ENCODE measurements around the gene TPCN2. TPM values are rescaled to one million over a fixed set of nuclear protein-coding genes. Genes with fewer than 3 reads are reported as not detected.

The TPCN2 gene
- total RNA-seq, 6 donors from 2014 or later: 12.5 to 61.8 (median 18.8) TPM

- WGBS, 2 donors: 97 to 99% methylated on average over 21 of the region's 21 CpGs
- DNase-seq: peak in 1 of 2 donors; percentile 83
- Histone ChIP-seq H3K4me1 (peaks cover under 1 to 18% (median 9%) of the 10 kb centered on the region in 4 donors), H3K4me3 (no peak overlapping the region), H3K27me3 (no peaks in the 10 kb centered on the region), H3K36me3 (peaks cover 6 to 53% (median 39%) of the 10 kb centered on the region in 4 donors), H3K9me3 (no peaks in the 10 kb centered on the region), H3K27ac (peak overlapping the region in 1 of 4 donors; percentile 40)
- ATAC-seq (ENCODE audit: low FRiP score in 2 of 2): no peak
- TF ChIP-seq, protein P1, sequence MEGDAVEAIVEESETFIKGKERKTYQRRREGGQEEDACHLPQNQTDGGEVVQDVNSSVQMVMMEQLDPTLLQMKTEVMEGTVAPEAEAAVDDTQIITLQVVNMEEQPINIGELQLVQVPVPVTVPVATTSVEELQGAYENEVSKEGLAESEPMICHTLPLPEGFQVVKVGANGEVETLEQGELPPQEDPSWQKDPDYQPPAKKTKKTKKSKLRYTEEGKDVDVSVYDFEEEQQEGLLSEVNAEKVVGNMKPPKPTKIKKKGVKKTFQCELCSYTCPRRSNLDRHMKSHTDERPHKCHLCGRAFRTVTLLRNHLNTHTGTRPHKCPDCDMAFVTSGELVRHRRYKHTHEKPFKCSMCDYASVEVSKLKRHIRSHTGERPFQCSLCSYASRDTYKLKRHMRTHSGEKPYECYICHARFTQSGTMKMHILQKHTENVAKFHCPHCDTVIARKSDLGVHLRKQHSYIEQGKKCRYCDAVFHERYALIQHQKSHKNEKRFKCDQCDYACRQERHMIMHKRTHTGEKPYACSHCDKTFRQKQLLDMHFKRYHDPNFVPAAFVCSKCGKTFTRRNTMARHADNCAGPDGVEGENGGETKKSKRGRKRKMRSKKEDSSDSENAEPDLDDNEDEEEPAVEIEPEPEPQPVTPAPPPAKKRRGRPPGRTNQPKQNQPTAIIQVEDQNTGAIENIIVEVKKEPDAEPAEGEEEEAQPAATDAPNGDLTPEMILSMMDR (IDR thresholded peaks at IDR 0.05): no peak
- no peak for TF ChIP-seq POLR2A (IDR thresholded peaks at IDR 0.05)
- no peak for TF ChIP-seq EP300 (IDR thresholded peaks at IDR 0.05)
- TF ChIP-seq POLR2AphosphoS5 (IDR thresholded peaks at IDR 0.05): no peak
Observed at GRCh38 chr11:69055212-69055586, 6.5 kb downstream of the TPCN2 start.

DNA sequence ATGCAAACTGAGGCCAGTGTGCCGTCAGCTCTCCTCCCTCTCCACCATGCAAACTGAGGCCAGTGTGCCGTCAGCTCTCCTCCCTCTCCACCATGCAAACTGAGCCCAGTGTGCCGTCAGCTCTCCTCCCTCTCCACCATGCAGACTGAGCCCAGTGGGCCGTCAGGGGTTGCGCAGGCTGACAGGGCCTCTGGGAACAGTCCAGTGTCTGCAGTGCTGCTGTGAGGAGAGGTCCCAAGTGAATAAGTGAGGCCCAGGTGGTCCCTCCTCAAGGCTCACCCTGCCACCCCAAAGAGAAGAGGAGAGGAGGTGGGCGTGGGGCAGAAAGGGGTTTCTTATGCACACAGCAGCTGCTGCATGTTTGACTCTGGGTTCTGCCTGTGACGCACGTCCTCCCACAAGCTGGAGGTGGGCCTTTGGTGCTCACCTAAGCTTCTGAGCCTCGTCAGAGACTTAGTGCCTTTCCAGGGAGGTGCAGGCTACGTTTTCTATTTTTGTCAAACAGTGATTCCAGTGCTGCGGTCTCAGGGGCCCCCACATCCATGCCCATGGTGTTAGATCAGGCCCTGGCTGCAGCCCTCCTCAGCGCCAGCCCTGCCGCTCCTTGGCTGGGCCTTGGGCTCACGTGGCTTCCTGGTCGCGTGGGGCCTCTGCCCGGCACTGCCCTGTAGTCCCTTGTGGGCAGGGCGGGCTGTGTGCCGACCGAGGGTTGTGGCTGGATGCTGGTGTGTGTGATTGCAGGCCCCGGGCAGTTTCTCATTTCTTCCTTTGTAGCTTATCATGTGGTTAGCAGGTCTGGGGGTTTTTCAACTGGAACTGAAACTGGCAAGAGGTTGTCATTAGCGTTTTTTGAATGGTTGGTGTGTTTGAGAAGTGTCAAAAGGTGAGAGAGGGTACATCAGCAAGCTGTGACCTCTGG is 7.1 kb downstream of the TPCN2 start:
- Histone ChIP-seq H3K9me3 (no peaks in the 10 kb centered on the region), H3K4me1 (peaks cover 0 to 12% (median 5%) of the 10 kb centered on the region in 4 donors), H3K27me3 (no peaks in the 10 kb centered on the region), H3K36me3 (peaks cover 6 to 57% (median 40%) of the 10 kb centered on the region in 4 donors), H3K4me3 (no peak overlapping the region), H3K27ac (peak overlapping the region in 1 of 4 donors; percentile 40)
- peak; percentile 71 to 87 for DNase-seq
- WGBS, 2 donors: 68 to 70% methylated on average over 10 to 21 of the region's 22 CpGs
- TF ChIP-seq POLR2A (IDR thresholded peaks at IDR 0.05): no peak
- TF ChIP-seq, protein P1 (IDR thresholded peaks at IDR 0.05): no peak
- TF ChIP-seq POLR2AphosphoS5 (IDR thresholded peaks at IDR 0.05): no peak
- peak in 1 of 2 donors; percentile 59 for ATAC-seq (ENCODE audit: low FRiP score in 2 of 2)

DNA sequence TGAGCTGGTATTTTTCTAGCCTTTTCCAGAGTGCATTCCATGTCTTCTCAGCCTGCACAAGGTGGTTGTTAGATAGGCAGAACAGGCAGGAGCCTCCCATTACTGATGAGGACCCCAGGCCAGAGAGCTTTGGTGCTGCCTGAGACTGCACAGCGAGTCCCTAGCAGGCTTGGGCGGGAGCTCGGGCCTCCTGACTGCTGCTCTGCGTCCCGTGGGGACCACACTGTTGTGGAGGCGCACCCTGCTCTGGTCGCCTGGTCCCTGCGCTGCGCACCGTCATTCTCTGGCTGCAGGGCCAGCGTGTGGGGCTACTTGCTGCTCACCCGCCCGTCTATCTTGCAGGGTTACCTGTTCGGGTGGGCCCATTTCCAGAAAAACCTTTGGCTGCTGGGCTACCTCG is 8.5 kb downstream of the TPCN2 start:
- DNase-seq: peak in 1 of 2 donors; percentile 71
- no peak for TF ChIP-seq POLR2A (IDR thresholded peaks at IDR 0.05)
- no peak for TF ChIP-seq POLR2AphosphoS5 (IDR thresholded peaks at IDR 0.05)
- no peak for TF ChIP-seq EP300 (IDR thresholded peaks at IDR 0.05)
- TF ChIP-seq, protein P1 (IDR thresholded peaks at IDR 0.05): no peak
- H3K36me3 ChIP-seq: peaks cover 6 to 59% (median 41%) of the 10 kb centered on the region in 4 donors

GRCh38 chr11:69057801-69058200 is 9.1 kb downstream of the TPCN2 start:
- peaks cover 0 to 6% (median 0%) of the 10 kb centered on the region in 4 donors for H3K4me1 ChIP-seq
- no peaks in the 10 kb centered on the region for H3K27me3 ChIP-seq
- TF ChIP-seq, protein P1 (IDR thresholded peaks at IDR 0.05): no peak
- TF ChIP-seq POLR2A (IDR thresholded peaks at IDR 0.05): no peak
- TF ChIP-seq EP300 (IDR thresholded peaks at IDR 0.05): no peak
- no peak for TF ChIP-seq POLR2AphosphoS5 (IDR thresholded peaks at IDR 0.05)
- ATAC-seq (ENCODE audit: low FRiP score in 2 of 2) (no peak), DNase-seq (peak in 1 of 2 donors; percentile 62)
- peaks cover 6 to 63% (median 44%) of the 10 kb centered on the region in 4 donors for H3K36me3 ChIP-seq
- H3K27ac ChIP-seq: no peak overlapping the region
- H3K4me3 ChIP-seq: no peak overlapping the region
- no peaks in the 10 kb centered on the region for H3K9me3 ChIP-seq
- WGBS, 2 donors: 92 to 97% methylated on average over 10 to 14 of the region's 14 CpGs

More for the DNA sequence above, 8.5 kb downstream of the TPCN2 start:
- H3K27me3 ChIP-seq: no peaks in the 10 kb centered on the region
- WGBS, 2 donors: 95 to 96% methylated on average over 12 to 15 of the region's 15 CpGs
- no peak overlapping the region for H3K4me3 ChIP-seq
- no peak for ATAC-seq (ENCODE audit: low FRiP score in 2 of 2)
- no peak overlapping the region for H3K27ac ChIP-seq
- no peaks in the 10 kb centered on the region for H3K9me3 ChIP-seq
- peaks cover 0 to 6% (median under 1%) of the 10 kb centered on the region in 4 donors for H3K4me1 ChIP-seq

Data from upper lobe of left lung (tissue), 6 donors.